Left kidney (tissue), 2 donors: ENCODE measurements around the gene SPEF2. TPM values are rescaled to one million over a fixed set of nuclear protein-coding genes. Genes with fewer than 3 reads are reported as not detected.
"Not testable (repeated sequence)": the region's sequence is repeated elsewhere in the genome, so short reads cannot be mapped to it uniquely, and the experiment has no call there.

ENCODE experiments used
- DNase-seq: peaks from one replicate; pipeline ENCODE4 v3.0.0-alpha.2; 2013
- polyA plus RNA-seq: library from polyadenylated mRNA; unstranded; fragments of 120-200 nt; gene quantifications from one replicate; pipeline ENCODE4 v1.2.1, GENCODE V29; 2013; ENCODE audit not compliant: insufficient read length

The SPEF2 gene
- polyA plus RNA-seq, 1 donor = 80.3 TPM

- DNase-seq = no peak
Observed at GRCh38 chr5:35651002-35651756, 33.5 kb downstream of the SPEF2 start.

GRCh38 chr5:35656721-35657120 lies 39.1 kb downstream of the SPEF2 start:
- no peak for DNase-seq

GRCh38 chr5:35657877-35658276 lies 40.2 kb downstream of the SPEF2 start:
- no peak for DNase-seq

GRCh38 chr5:35659556-35659955 lies 41.9 kb downstream of the SPEF2 start:
- no peak for DNase-seq

- no peak for DNase-seq
Observed at GRCh38 chr5:35660451-35660850, 42.8 kb downstream of the SPEF2 start.

GRCh38 chr5:35664584-35664983 lies 46.9 kb downstream of the SPEF2 start:
- DNase-seq = no peak

GRCh38 chr5:35665096-35665495 lies 47.4 kb downstream of the SPEF2 start:
- no peak for DNase-seq

GRCh38 chr5:35668319-35668718 lies 50.7 kb downstream of the SPEF2 start:
- no peak for DNase-seq

- no peak for DNase-seq
Observed at GRCh38 chr5:35668794-35669193, 51.1 kb downstream of the SPEF2 start.

- no peak for DNase-seq
Observed at GRCh38 chr5:35671541-35672295, 54.1 kb downstream of the SPEF2 start.

- not testable (repeated sequence) for DNase-seq
Observed at GRCh38 chr5:35672296-35672655, 54.6 kb downstream of the SPEF2 start.

GRCh38 chr5:35672995-35673394 lies 55.3 kb downstream of the SPEF2 start:
- no peak for DNase-seq

GRCh38 chr5:35674049-35674448 lies 56.4 kb downstream of the SPEF2 start:
- DNase-seq = no peak

- DNase-seq = no peak
Observed at GRCh38 chr5:35675392-35675791, 57.7 kb downstream of the SPEF2 start.

GRCh38 chr5:35677878-35678277 lies 60.2 kb downstream of the SPEF2 start:
- DNase-seq = no peak

GRCh38 chr5:35678661-35679060 lies 61.0 kb downstream of the SPEF2 start:
- no peak for DNase-seq

- no peak for DNase-seq
Observed at GRCh38 chr5:35679357-35679756, 61.7 kb downstream of the SPEF2 start.

GRCh38 chr5:35681911-35682310 lies 64.2 kb downstream of the SPEF2 start:
- DNase-seq = no peak

- no peak for DNase-seq
Observed at GRCh38 chr5:35683466-35683865, 65.8 kb downstream of the SPEF2 start.

GRCh38 chr5:35685161-35685560 lies 67.5 kb downstream of the SPEF2 start:
- no peak for DNase-seq

- no peak for DNase-seq
Observed at GRCh38 chr5:35687961-35688360, 70.3 kb downstream of the SPEF2 start.

- no peak for DNase-seq
Observed at GRCh38 chr5:35694481-35694880, 76.8 kb downstream of the SPEF2 start.

GRCh38 chr5:35698047-35698808 lies 80.6 kb downstream of the SPEF2 start:
- DNase-seq = no peak
